ENCODE measurements around the gene ARHGAP27.

DNA sequence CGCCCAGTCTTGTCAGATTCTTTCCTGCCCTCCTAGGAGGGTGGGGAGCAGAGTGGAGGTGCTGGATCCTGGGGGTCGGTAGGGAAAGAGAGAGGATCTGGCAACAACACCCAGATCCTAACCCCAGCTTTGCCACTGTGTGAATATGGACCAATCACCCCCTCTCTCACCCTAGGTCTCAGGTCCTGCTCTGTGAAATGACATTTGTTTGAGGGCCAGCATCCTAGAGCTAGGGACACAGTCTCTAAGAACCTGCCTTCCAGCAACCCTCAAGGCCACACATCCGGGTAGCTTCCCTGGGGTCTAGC lies 87.5 kb downstream of the ARHGAP27 start:
- TF ChIP-seq, protein P1, sequence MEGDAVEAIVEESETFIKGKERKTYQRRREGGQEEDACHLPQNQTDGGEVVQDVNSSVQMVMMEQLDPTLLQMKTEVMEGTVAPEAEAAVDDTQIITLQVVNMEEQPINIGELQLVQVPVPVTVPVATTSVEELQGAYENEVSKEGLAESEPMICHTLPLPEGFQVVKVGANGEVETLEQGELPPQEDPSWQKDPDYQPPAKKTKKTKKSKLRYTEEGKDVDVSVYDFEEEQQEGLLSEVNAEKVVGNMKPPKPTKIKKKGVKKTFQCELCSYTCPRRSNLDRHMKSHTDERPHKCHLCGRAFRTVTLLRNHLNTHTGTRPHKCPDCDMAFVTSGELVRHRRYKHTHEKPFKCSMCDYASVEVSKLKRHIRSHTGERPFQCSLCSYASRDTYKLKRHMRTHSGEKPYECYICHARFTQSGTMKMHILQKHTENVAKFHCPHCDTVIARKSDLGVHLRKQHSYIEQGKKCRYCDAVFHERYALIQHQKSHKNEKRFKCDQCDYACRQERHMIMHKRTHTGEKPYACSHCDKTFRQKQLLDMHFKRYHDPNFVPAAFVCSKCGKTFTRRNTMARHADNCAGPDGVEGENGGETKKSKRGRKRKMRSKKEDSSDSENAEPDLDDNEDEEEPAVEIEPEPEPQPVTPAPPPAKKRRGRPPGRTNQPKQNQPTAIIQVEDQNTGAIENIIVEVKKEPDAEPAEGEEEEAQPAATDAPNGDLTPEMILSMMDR (optimal IDR thresholded peaks at IDR 0.05 in 1 of 3, IDR thresholded peaks at IDR 0.05 in 1 of 3, conservative IDR thresholded peaks at IDR 0.05 in 1 of 3; ENCODE audit: extremely low read depth in 1 of 3, insufficient read depth in 2 of 3, low read length in 3 of 3), result no peak
- no peak for TF ChIP-seq EZH2 (IDR thresholded peaks at IDR 0.05; ENCODE audit: low read length)
